ENCODE results near the gene CYP2W1.

DNA sequence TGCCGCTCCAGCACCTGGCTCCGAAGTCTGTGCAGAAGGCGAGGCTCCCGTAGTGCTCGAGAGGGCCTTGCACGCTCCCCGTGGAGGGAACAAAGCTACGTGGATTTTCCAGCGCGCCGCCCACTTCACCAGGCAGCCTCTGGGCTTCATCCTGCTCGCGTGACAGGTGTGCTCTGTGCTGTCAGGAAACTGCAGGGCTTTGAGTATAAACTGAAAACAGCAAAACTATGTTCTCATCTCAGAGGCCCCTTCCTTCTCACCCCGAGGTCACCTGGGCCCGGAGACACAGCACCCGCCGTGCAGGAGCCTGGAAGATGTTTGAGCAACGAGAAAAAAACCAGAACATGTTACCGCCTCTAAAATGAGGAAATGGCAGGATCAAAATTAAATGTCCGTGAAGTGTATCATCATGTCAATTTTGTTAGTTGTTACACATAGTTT is 43.8 kb downstream of the CYP2W1 start:
- TF ChIP-seq, protein P1, sequence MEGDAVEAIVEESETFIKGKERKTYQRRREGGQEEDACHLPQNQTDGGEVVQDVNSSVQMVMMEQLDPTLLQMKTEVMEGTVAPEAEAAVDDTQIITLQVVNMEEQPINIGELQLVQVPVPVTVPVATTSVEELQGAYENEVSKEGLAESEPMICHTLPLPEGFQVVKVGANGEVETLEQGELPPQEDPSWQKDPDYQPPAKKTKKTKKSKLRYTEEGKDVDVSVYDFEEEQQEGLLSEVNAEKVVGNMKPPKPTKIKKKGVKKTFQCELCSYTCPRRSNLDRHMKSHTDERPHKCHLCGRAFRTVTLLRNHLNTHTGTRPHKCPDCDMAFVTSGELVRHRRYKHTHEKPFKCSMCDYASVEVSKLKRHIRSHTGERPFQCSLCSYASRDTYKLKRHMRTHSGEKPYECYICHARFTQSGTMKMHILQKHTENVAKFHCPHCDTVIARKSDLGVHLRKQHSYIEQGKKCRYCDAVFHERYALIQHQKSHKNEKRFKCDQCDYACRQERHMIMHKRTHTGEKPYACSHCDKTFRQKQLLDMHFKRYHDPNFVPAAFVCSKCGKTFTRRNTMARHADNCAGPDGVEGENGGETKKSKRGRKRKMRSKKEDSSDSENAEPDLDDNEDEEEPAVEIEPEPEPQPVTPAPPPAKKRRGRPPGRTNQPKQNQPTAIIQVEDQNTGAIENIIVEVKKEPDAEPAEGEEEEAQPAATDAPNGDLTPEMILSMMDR (IDR thresholded peaks at IDR 0.05) = no peak
- no peak for TF ChIP-seq POLR2A (IDR thresholded peaks at IDR 0.05)
